SJCRH30 (cell line): ENCODE data around the gene ANKLE2. TPM values are rescaled to one million over a fixed set of nuclear protein-coding genes. Genes with fewer than 3 reads are reported as not detected.
"Not testable (repeated sequence)": the region's sequence is repeated elsewhere in the genome, so short reads cannot be mapped to it uniquely, and the experiment has no call there.

Source experiments
- DNase-seq, 2 experiments: peaks; one replicate each; pipeline ENCODE4 v3.0.0-alpha.2; 2015 to 2020
- H3K27ac ChIP-seq: fragments of 250-450 bp; sonication (Bioruptor Pico); 2 replicates; pipeline ENCODE4 v1.5.1; 2020; ENCODE audit warnings: mild to moderate bottlenecking, moderate library complexity
- H3K27me3 ChIP-seq: fragments of 250-450 bp; sonication (Bioruptor Pico); 2 replicates; pipeline ENCODE4 v1.5.1; 2020; ENCODE audit warnings: mild to moderate bottlenecking, moderate library complexity
- H3K36me3 ChIP-seq: fragments of 250-450 bp; sonication (Bioruptor Pico); 2 replicates; pipeline ENCODE4 v1.5.1; 2020; ENCODE audit warnings: mild to moderate bottlenecking, moderate library complexity
- H3K4me1 ChIP-seq: fragments of 250-450 bp; sonication (Bioruptor Pico); 2 replicates; pipeline ENCODE4 v1.5.1; 2020; ENCODE audit warnings: mild to moderate bottlenecking, moderate library complexity
- H3K4me3 ChIP-seq: fragments of 250-450 bp; sonication (Bioruptor Pico); 2 replicates; pipeline ENCODE4 v1.5.1; 2020; ENCODE audit warnings: mild to moderate bottlenecking, moderate library complexity
- H3K9me3 ChIP-seq: fragments of 250-450 bp; sonication (Bioruptor Pico); replicated peaks from 2 replicates; pipeline ENCODE4 v1.5.1; 2020; ENCODE audit warnings: mild to moderate bottlenecking, moderate library complexity
- total RNA-seq: library from RNA; depleted of rRNA; stranded (reverse); fragments of >200 nt; shearing (Covaris generic); gene quantifications from 2 replicates; pipeline ENCODE4 v1.2.3, GENCODE V29; 2014

ANKLE2 gene
- total RNA-seq, 1 experiment from 2014 or later = 59.1 TPM

GRCh38 chr12:132787877-132788276 is 26.2 kb upstream of the ANKLE2 start:
- Histone ChIP-seq H3K9me3 (no peaks in the 10 kb centered on the region), H3K27me3 (no peaks in the 10 kb centered on the region), H3K4me3 (no peak overlapping the region), H3K27ac (no peak overlapping the region), H3K36me3 (peaks cover 51% of the 10 kb centered on the region), H3K4me1 (no peaks in the 10 kb centered on the region)
- no peak for DNase-seq

- DNase-seq = no peak
- Histone ChIP-seq H3K27me3 (no peaks in the 10 kb centered on the region), H3K9me3 (no peaks in the 10 kb centered on the region), H3K4me3 (no peak overlapping the region), H3K4me1 (no peaks in the 10 kb centered on the region), H3K36me3 (peaks cover 58% of the 10 kb centered on the region), H3K27ac (no peak overlapping the region)
Observed at GRCh38 chr12:132786192-132786591, 24.6 kb upstream of the ANKLE2 start.

GRCh38 chr12:132784580-132784979 is 22.9 kb upstream of the ANKLE2 start:
- H3K4me1 ChIP-seq = no peaks in the 10 kb centered on the region
- H3K27me3 ChIP-seq = no peaks in the 10 kb centered on the region
- DNase-seq = no peak
- no peak overlapping the region for H3K27ac ChIP-seq
- no peak overlapping the region for H3K4me3 ChIP-seq
- H3K36me3 ChIP-seq = peaks cover 56% of the 10 kb centered on the region
- H3K9me3 ChIP-seq = no peaks in the 10 kb centered on the region

- Histone ChIP-seq H3K4me1 (no peaks in the 10 kb centered on the region), H3K36me3 (peaks cover 56% of the 10 kb centered on the region), H3K27me3 (no peaks in the 10 kb centered on the region), H3K9me3 (no peaks in the 10 kb centered on the region), H3K27ac (no peak overlapping the region), H3K4me3 (no peak overlapping the region)
- DNase-seq = no peak
Observed at GRCh38 chr12:132783917-132784531, 22.4 kb upstream of the ANKLE2 start.

GRCh38 chr12:132781938-132782337 is 20.3 kb upstream of the ANKLE2 start:
- no peak for DNase-seq
- Histone ChIP-seq H3K27me3 (no peaks in the 10 kb centered on the region), H3K4me3 (no peak overlapping the region), H3K4me1 (no peaks in the 10 kb centered on the region), H3K27ac (no peak overlapping the region), H3K36me3 (peaks cover 61% of the 10 kb centered on the region), H3K9me3 (no peaks in the 10 kb centered on the region)

GRCh38 chr12:132779781-132780353 is 18.2 kb upstream of the ANKLE2 start:
- H3K9me3 ChIP-seq = no peaks in the 10 kb centered on the region
- H3K4me3 ChIP-seq = no peak overlapping the region
- H3K27ac ChIP-seq = no peak overlapping the region
- H3K36me3 ChIP-seq = peaks cover 65% of the 10 kb centered on the region
- H3K4me1 ChIP-seq = no peaks in the 10 kb centered on the region
- DNase-seq = no peak
- no peaks in the 10 kb centered on the region for H3K27me3 ChIP-seq

GRCh38 chr12:132777614-132778013 is 16.0 kb upstream of the ANKLE2 start:
- H3K27me3 ChIP-seq = no peaks in the 10 kb centered on the region
- H3K9me3 ChIP-seq = no peaks in the 10 kb centered on the region
- H3K4me3 ChIP-seq = no peak overlapping the region
- DNase-seq = no peak
- no peak overlapping the region for H3K27ac ChIP-seq
- peaks cover 66% of the 10 kb centered on the region for H3K36me3 ChIP-seq
- no peaks in the 10 kb centered on the region for H3K4me1 ChIP-seq

GRCh38 chr12:132776816-132777568 is 15.4 kb upstream of the ANKLE2 start:
- DNase-seq = no peak
- H3K36me3 ChIP-seq = peaks cover 64% of the 10 kb centered on the region
- no peaks in the 10 kb centered on the region for H3K4me1 ChIP-seq
- H3K27ac ChIP-seq = no peak overlapping the region
- H3K9me3 ChIP-seq = no peaks in the 10 kb centered on the region
- H3K4me3 ChIP-seq = no peak overlapping the region
- H3K27me3 ChIP-seq = no peaks in the 10 kb centered on the region

- DNase-seq, H3K4me3 ChIP-seq, H3K27ac ChIP-seq, H3K4me1 ChIP-seq, H3K9me3 ChIP-seq, H3K27me3 ChIP-seq: not testable (repeated sequence)
- peaks cover 64% of the 10 kb centered on the region for H3K36me3 ChIP-seq
Observed at GRCh38 chr12:132776230-132776625, 14.6 kb upstream of the ANKLE2 start.

GRCh38 chr12:132775502-132776229 is 14.0 kb upstream of the ANKLE2 start:
- Histone ChIP-seq H3K27ac (no peak overlapping the region), H3K4me3 (no peak overlapping the region), H3K9me3 (no peaks in the 10 kb centered on the region), H3K4me1 (no peaks in the 10 kb centered on the region), H3K27me3 (no peaks in the 10 kb centered on the region), H3K36me3 (peaks cover 66% of the 10 kb centered on the region)
- no peak for DNase-seq

- H3K27ac ChIP-seq = no peak overlapping the region
Observed at GRCh38 chr12:132774646-132775275, 13.1 kb upstream of the ANKLE2 start.

GRCh38 chr12:132774159-132774558 is 12.5 kb upstream of the ANKLE2 start:
- peaks cover 69% of the 10 kb centered on the region for H3K36me3 ChIP-seq
- no peaks in the 10 kb centered on the region for H3K4me1 ChIP-seq
- H3K9me3 ChIP-seq = no peaks in the 10 kb centered on the region
- DNase-seq = no peak
- H3K27me3 ChIP-seq = no peaks in the 10 kb centered on the region
- H3K27ac ChIP-seq = no peak overlapping the region
- H3K4me3 ChIP-seq = no peak overlapping the region

More at GRCh38 chr12:132774646-132775275, 13.1 kb upstream of the ANKLE2 start:
- Histone ChIP-seq H3K36me3 (peaks cover 67% of the 10 kb centered on the region), H3K9me3 (no peaks in the 10 kb centered on the region), H3K4me3 (no peak overlapping the region), H3K27me3 (no peaks in the 10 kb centered on the region), H3K4me1 (no peaks in the 10 kb centered on the region)
- DNase-seq = no peak

GRCh38 chr12:132773077-132773955 is 11.7 kb upstream of the ANKLE2 start:
- no peak for DNase-seq
- peaks cover 73% of the 10 kb centered on the region for H3K36me3 ChIP-seq
- no peaks in the 10 kb centered on the region for H3K27me3 ChIP-seq
- no peaks in the 10 kb centered on the region for H3K4me1 ChIP-seq
- H3K9me3 ChIP-seq = 0 out of 2 replicates have a peak, but pooled peaks cover 2% of the 10 kb centered on the region
- no peak overlapping the region for H3K4me3 ChIP-seq
- H3K27ac ChIP-seq = no peak overlapping the region

GRCh38 chr12:132772606-132773005 is 11.0 kb upstream of the ANKLE2 start:
- H3K36me3 ChIP-seq = peaks cover 68% of the 10 kb centered on the region

More at GRCh38 chr12:132772606-132773005, 11.0 kb upstream of the ANKLE2 start:
- DNase-seq = no peak
- Histone ChIP-seq H3K9me3 (0 out of 2 replicates have a peak, but pooled peaks cover 2% of the 10 kb centered on the region), H3K4me1 (no peaks in the 10 kb centered on the region), H3K27ac (no peak overlapping the region), H3K4me3 (no peak overlapping the region), H3K27me3 (no peaks in the 10 kb centered on the region)
